DMS79 (cell line): ENCODE results near the gene FAM13A.

Experiments used
- DNase-seq: peaks from one replicate; lab custom pipeline; 2025; lab: John Stamatoyannopoulos, UW

Gene FAM13A

GRCh38 chr4:88843067-88843685 is 213.8 kb downstream of the FAM13A start:
- peak; percentile 5 for DNase-seq

- no peak for DNase-seq
Observed at GRCh38 chr4:88841635-88842034, 215.3 kb downstream of the FAM13A start.

- no peak for DNase-seq
Observed at GRCh38 chr4:88836216-88836615, 220.8 kb downstream of the FAM13A start.

- no peak for DNase-seq
Observed at GRCh38 chr4:88831031-88831430, 226.0 kb downstream of the FAM13A start.

GRCh38 chr4:88830598-88830997 is 226.4 kb downstream of the FAM13A start:
- DNase-seq, result no peak

- no peak for DNase-seq
Observed at GRCh38 chr4:88828842-88829571, 228.0 kb downstream of the FAM13A start.

GRCh38 chr4:88827442-88827841 is 229.5 kb downstream of the FAM13A start:
- DNase-seq, result no peak

GRCh38 chr4:88826771-88827170 is 230.2 kb downstream of the FAM13A start:
- no peak for DNase-seq

- DNase-seq, result no peak
Observed at GRCh38 chr4:88825931-88826330, 231.1 kb downstream of the FAM13A start.

- DNase-seq, result peak; percentile 75
Observed at GRCh38 chr4:88823058-88823919, 233.7 kb downstream of the FAM13A start.

- no peak for DNase-seq
Observed at GRCh38 chr4:88822034-88822789, 234.8 kb downstream of the FAM13A start.

GRCh38 chr4:88821522-88821921 is 235.5 kb downstream of the FAM13A start:
- no peak for DNase-seq

- DNase-seq, result peak; percentile 14
Observed at GRCh38 chr4:88820698-88821415, 236.1 kb downstream of the FAM13A start.

- DNase-seq, result no peak
Observed at GRCh38 chr4:88819818-88820697, 236.9 kb downstream of the FAM13A start.

- DNase-seq, result peak; percentile 69
Observed at GRCh38 chr4:88818631-88819470, 238.1 kb downstream of the FAM13A start.

- DNase-seq, result no peak
Observed at GRCh38 chr4:88817740-88818139, 239.2 kb downstream of the FAM13A start.

- no peak for DNase-seq
Observed at GRCh38 chr4:88816360-88816759, 240.6 kb downstream of the FAM13A start.

- DNase-seq, result no peak
Observed at GRCh38 chr4:88814043-88814617, 242.9 kb downstream of the FAM13A start.

- no peak for DNase-seq
Observed at GRCh38 chr4:88813013-88813412, 244.0 kb downstream of the FAM13A start.
